Measurements from ENCODE around the gene NGEF.

Gene NGEF

GRCh38 chr2:233041722-233042323 is 28.8 kb upstream of the NGEF start:
- no peak for DNase-seq

- no peak for DNase-seq
Measured at GRCh38 chr2:233040571-233040970, 27.5 kb upstream of the NGEF start.

GRCh38 chr2:233039846-233040530 is 26.9 kb upstream of the NGEF start:
- DNase-seq, result no peak

- DNase-seq, result no peak
Measured at GRCh38 chr2:233039212-233039845, 26.3 kb upstream of the NGEF start.

- DNase-seq, result no peak
Measured at GRCh38 chr2:233037078-233037477, 24.0 kb upstream of the NGEF start.

- no peak for DNase-seq
Measured at GRCh38 chr2:233036162-233036838, 23.2 kb upstream of the NGEF start.

- DNase-seq, result no peak
Measured at GRCh38 chr2:233035426-233036161, 22.5 kb upstream of the NGEF start.

- DNase-seq, result no peak
Measured at GRCh38 chr2:233034091-233034882, 21.2 kb upstream of the NGEF start.

- DNase-seq, result no peak
Measured at GRCh38 chr2:233033672-233034071, 20.6 kb upstream of the NGEF start.

GRCh38 chr2:233032551-233033320 is 19.7 kb upstream of the NGEF start, which contains the start of gene NEU2:
Gene NEU2, plus strand, starts transcription at chr2:233032672. Its CDS starts 0 bp downstream, at chr2:233032672.
- no peak for DNase-seq

- no peak for DNase-seq
Measured at GRCh38 chr2:233031556-233032500, 18.8 kb upstream of the NGEF start.

GRCh38 chr2:233029321-233029720 is 16.3 kb upstream of the NGEF start:
- no peak for DNase-seq

GRCh38 chr2:233026198-233026813 is 13.2 kb upstream of the NGEF start:
- no peak for DNase-seq

GRCh38 chr2:233025706-233026105 is 12.7 kb upstream of the NGEF start:
- no peak for DNase-seq

- DNase-seq, result no peak
Measured at GRCh38 chr2:233023761-233024410, 10.8 kb upstream of the NGEF start.

- no peak for DNase-seq
Measured at GRCh38 chr2:233023007-233023760, 10.1 kb upstream of the NGEF start.

- DNase-seq, result no peak
Measured at GRCh38 chr2:233022561-233022960, 9.5 kb upstream of the NGEF start.

GRCh38 chr2:233021771-233022170 is 8.7 kb upstream of the NGEF start:
- no peak for DNase-seq
